ENCODE results near the gene CRAMP1.

GRCh38 chr16:1615761-1616160 is 3.6 kb downstream of the CRAMP1 start:
- TF ChIP-seq CTCF (IDR thresholded peaks at IDR 0.05), result no peak
- TF ChIP-seq EP300 (IDR thresholded peaks at IDR 0.05), result no peak
- no peak for TF ChIP-seq POLR2A (IDR thresholded peaks at IDR 0.05; ENCODE audit: low read depth)
- no peak for TF ChIP-seq POLR2AphosphoS5 (IDR thresholded peaks at IDR 0.05)
